Measurements from ENCODE around the gene NOL6. TPM values are rescaled to one million over a fixed set of nuclear protein-coding genes. Genes with fewer than 3 reads are reported as not detected.

Gene NOL6
- total RNA-seq, 1 donor from 2014 or later: 60.1 TPM

GRCh38 chr9:33419708-33420303, 53.9 kb downstream of the NOL6 start:
- FAIRE-seq (no peak), DNase-seq (ENCODE audit: low read depth) (no peak)
- H4K20me1 ChIP-seq (ENCODE audit: insufficient read depth, low read length): no peaks in the 10 kb centered on the region
- H3K4me2 ChIP-seq (ENCODE audit: low read length): no peak overlapping the region
- no peak overlapping the region for H3K9ac ChIP-seq (ENCODE audit: low read length)
- no peak overlapping the region for H3K4me3 ChIP-seq (ENCODE audit: insufficient read depth, low read depth, low read length)
- H3K9me3 ChIP-seq (ENCODE audit: insufficient read depth, low read depth, low read length): no peaks in the 10 kb centered on the region
- H3K79me2 ChIP-seq (ENCODE audit: insufficient read depth, low read length): no peaks in the 10 kb centered on the region
- Mint-ChIP-seq H3K4me1 (ENCODE audit: low read depth, unreplicated experiment) (peaks cover 3% of the 10 kb centered on the region), H3K36me3 (ENCODE audit: low read depth, unreplicated experiment) (no peaks in the 10 kb centered on the region), H3K4me3 (ENCODE audit: unreplicated experiment) (no peak overlapping the region), H3K27ac (ENCODE audit: unreplicated experiment) (no peak overlapping the region), H3K9me3 (ENCODE audit: unreplicated experiment) (peaks cover 5% of the 10 kb centered on the region), H3K27me3 (ENCODE audit: low read depth, unreplicated experiment) (peaks cover 40% of the 10 kb centered on the region)
- H2AFZ ChIP-seq (ENCODE audit: low read depth, low read length): no peak overlapping the region
- no peak overlapping the region for H3K27ac ChIP-seq (ENCODE audit: low read depth, low read length)
- no peaks in the 10 kb centered on the region for H3K4me1 ChIP-seq (ENCODE audit: insufficient read depth, low read length)
- peaks cover 14% of the 10 kb centered on the region for H3K27me3 ChIP-seq (ENCODE audit: insufficient read depth, low read length)
- H3K36me3 ChIP-seq (ENCODE audit: insufficient read depth, low read length): no peaks in the 10 kb centered on the region
- TF ChIP-seq EZH2 (IDR thresholded peaks at IDR 0.05; ENCODE audit: insufficient read depth, low read length) (no peak), CTCF (IDR thresholded peaks at IDR 0.05; ENCODE audit: insufficient read depth, low read depth, low read length) (no peak)

- Histone ChIP-seq H3K36me3 (ENCODE audit: insufficient read depth, low read length) (no peaks in the 10 kb centered on the region), H2AFZ (ENCODE audit: low read depth, low read length) (no peak overlapping the region), H4K20me1 (ENCODE audit: insufficient read depth, low read length) (no peaks in the 10 kb centered on the region), H3K27me3 (ENCODE audit: insufficient read depth, low read length) (peaks cover 14% of the 10 kb centered on the region), H3K9me3 (ENCODE audit: insufficient read depth, low read depth, low read length) (no peaks in the 10 kb centered on the region), H3K4me1 (ENCODE audit: insufficient read depth, low read length) (no peaks in the 10 kb centered on the region), H3K27ac (ENCODE audit: low read depth, low read length) (no peak overlapping the region), H3K79me2 (ENCODE audit: insufficient read depth, low read length) (no peaks in the 10 kb centered on the region), H3K4me2 (ENCODE audit: low read length) (no peak overlapping the region), H3K9ac (ENCODE audit: low read length) (no peak overlapping the region), H3K4me3 (ENCODE audit: insufficient read depth, low read depth, low read length) (no peak overlapping the region)
- DNase-seq (ENCODE audit: low read depth) (no peak), FAIRE-seq (no peak)
- Mint-ChIP-seq H3K36me3 (ENCODE audit: low read depth, unreplicated experiment) (no peaks in the 10 kb centered on the region), H3K4me1 (ENCODE audit: low read depth, unreplicated experiment) (peaks cover 3% of the 10 kb centered on the region), H3K4me3 (ENCODE audit: unreplicated experiment) (no peak overlapping the region), H3K27me3 (ENCODE audit: low read depth, unreplicated experiment) (peaks cover 44% of the 10 kb centered on the region), H3K27ac (ENCODE audit: unreplicated experiment) (no peak overlapping the region), H3K9me3 (ENCODE audit: unreplicated experiment) (peaks cover 5% of the 10 kb centered on the region)
- no peak for TF ChIP-seq CTCF (IDR thresholded peaks at IDR 0.05; ENCODE audit: insufficient read depth, low read depth, low read length)
- TF ChIP-seq EZH2 (IDR thresholded peaks at IDR 0.05; ENCODE audit: insufficient read depth, low read length): no peak
These were observed 55.6 kb downstream of the NOL6 start for GRCh38 chr9:33418090-33418489.

- TF ChIP-seq CTCF (IDR thresholded peaks at IDR 0.05; ENCODE audit: insufficient read depth, low read depth, low read length) (no peak), EZH2 (IDR thresholded peaks at IDR 0.05; ENCODE audit: insufficient read depth, low read length) (no peak)
- Histone ChIP-seq H3K27ac (ENCODE audit: low read depth, low read length) (no peak overlapping the region), H3K4me1 (ENCODE audit: insufficient read depth, low read length) (no peaks in the 10 kb centered on the region), H4K20me1 (ENCODE audit: insufficient read depth, low read length) (no peaks in the 10 kb centered on the region), H3K27me3 (ENCODE audit: insufficient read depth, low read length) (peaks cover 14% of the 10 kb centered on the region), H2AFZ (ENCODE audit: low read depth, low read length) (no peak overlapping the region), H3K79me2 (ENCODE audit: insufficient read depth, low read length) (no peaks in the 10 kb centered on the region), H3K9ac (ENCODE audit: low read length) (no peak overlapping the region), H3K36me3 (ENCODE audit: insufficient read depth, low read length) (no peaks in the 10 kb centered on the region), H3K9me3 (ENCODE audit: insufficient read depth, low read depth, low read length) (no peaks in the 10 kb centered on the region), H3K4me3 (ENCODE audit: insufficient read depth, low read depth, low read length) (no peak overlapping the region), H3K4me2 (ENCODE audit: low read length) (no peak overlapping the region)
- H3K4me1 Mint-ChIP-seq (ENCODE audit: low read depth, unreplicated experiment): peaks cover 3% of the 10 kb centered on the region
- H3K4me3 Mint-ChIP-seq (ENCODE audit: unreplicated experiment): no peak overlapping the region
- H3K27ac Mint-ChIP-seq (ENCODE audit: unreplicated experiment): no peak overlapping the region
- peaks cover 5% of the 10 kb centered on the region for H3K9me3 Mint-ChIP-seq (ENCODE audit: unreplicated experiment)
- peaks cover 44% of the 10 kb centered on the region for H3K27me3 Mint-ChIP-seq (ENCODE audit: low read depth, unreplicated experiment)
- H3K36me3 Mint-ChIP-seq (ENCODE audit: low read depth, unreplicated experiment): no peaks in the 10 kb centered on the region
- FAIRE-seq: no peak
- no peak for DNase-seq (ENCODE audit: low read depth)
These were observed 56.7 kb downstream of the NOL6 start for GRCh38 chr9:33416996-33417395.
